NCI-H345 (cell line): ENCODE results near the gene ARSD.
"Not testable (repeated sequence)": the region's sequence is repeated elsewhere in the genome, so short reads cannot be mapped to it uniquely, and the experiment has no call there.

Experiments used
- DNase-seq: peaks from one replicate; lab custom pipeline; 2025; lab: John Stamatoyannopoulos, UW

ARSD gene

DNA sequence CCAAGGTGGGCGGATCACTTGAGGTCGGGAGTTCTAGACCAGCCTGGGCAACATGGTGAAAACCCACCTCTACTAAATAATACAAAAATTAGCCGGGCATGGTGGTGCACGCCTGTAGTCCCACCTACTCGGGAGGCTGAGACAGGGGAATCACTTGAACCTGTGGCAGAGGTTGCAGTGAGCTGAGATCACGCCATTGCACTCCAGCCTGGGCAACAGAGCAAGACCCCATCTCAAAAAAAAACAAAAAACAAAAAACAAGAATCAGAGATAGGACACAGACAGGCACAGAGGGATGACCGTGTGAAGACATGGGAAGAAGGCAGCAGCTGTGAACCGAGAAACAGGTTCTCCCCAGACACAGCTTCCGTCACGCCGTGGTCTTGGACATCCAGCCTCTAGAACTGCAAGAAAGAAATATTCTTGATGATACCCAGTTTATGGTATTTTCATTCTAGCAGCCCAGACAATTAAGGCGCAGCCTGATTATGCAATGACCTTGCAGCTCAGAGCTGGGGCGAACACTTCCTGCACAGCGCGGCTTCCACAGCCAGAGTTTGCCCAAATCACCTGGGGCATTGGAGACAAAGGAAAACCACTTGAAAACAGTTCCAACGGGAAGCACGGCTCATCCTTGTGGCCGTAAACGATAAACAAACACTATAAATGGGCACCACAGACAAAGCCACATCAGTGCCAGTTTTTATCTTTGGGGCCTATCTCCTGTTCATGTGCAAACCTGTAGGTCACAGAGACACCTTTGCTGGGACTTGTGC is 4.2 kb upstream of the ARSD start:
- peak; percentile 68 for DNase-seq

DNA sequence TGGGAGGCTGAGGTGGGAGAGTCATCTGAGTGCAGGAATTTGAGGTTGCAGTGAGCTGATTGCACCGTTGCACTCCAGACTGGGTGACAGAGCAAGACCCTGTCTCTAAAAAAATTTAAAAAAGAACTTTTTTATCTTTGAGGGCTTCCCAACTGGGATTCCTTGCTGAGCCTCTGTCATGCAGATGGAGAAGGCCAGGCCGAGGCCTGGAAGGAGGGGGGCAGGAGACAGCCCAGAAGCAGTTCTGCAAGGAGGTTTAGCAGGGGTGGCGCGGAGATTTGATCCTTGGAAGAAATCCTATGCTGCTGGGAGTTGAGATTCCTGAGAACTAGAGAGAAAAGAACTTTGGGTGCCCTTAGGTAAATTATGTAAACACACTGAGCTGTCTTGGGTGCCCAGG is 2.5 kb upstream of the ARSD start:
- DNase-seq, result no peak

DNA sequence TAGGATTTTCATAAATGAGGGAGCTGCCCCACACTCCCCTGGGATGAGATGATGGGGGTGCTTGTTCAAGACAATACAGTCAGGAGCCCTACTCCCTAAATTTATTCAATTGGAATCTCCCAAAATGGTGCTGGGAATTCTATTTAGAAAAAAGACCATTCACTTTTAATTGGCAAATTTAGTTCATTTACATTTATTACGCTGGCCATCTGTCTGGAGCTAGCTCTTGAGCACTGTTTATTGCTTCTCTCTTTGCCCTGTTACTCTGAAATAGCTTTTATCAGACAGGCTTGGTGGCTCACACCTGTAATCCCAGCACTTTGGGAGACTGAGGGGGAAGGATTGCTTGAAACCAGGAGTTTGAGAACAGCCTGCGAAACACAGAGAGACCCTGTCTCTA is 2.0 kb upstream of the ARSD start:
- DNase-seq, result no peak

DNA sequence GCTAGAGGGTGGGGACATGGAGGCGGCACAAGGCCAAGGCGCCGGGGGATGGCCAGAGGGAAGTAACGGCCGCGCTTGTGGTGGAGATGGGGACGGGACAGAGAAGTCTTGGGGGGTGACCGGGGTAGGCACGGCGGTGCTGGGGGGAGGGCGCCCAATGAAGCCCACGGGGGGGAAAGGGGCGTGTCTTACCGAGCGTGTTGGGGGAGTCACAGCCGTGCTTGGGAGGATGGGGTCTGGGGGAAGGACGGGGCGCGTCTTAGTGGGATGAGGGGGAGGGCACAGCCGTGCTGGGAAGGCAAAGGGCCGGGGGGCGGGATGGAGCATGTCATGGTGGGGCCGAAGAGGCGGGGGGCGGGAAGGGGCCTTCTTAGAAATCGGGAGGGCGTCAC is 952 bp downstream of the ARSD start:
- DNase-seq, result no peak

DNA sequence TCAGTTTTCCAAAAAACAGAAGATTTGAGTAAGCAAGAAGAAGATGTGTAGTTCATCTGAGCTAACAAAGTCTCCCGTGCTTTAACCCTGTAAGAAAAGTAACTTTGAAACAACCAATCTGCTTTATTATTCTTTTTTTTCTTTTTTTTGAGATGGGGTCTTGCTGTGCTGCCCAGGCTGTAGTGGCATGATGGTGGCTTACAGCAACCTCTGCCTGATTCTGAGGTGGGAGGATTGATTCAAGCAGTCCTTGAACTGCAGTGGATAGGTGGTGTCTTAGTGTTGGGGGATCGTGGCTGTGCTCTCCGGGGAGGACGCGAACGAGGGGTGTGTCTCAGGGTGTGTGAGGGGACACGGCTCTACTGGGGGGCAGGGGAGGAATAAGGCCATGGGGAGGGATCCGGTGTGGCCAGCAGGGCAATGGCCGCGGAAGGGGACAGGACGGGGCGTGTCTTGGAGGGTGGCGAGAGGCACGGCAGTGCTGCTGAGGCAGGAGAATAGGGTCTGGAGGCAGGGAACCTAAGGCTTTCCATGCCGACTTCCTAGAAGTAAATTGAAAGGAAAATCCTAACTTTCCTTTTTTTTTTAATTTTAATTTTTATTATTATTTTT is 2.4 kb downstream of the ARSD start:
- DNase-seq, result no peak

DNA sequence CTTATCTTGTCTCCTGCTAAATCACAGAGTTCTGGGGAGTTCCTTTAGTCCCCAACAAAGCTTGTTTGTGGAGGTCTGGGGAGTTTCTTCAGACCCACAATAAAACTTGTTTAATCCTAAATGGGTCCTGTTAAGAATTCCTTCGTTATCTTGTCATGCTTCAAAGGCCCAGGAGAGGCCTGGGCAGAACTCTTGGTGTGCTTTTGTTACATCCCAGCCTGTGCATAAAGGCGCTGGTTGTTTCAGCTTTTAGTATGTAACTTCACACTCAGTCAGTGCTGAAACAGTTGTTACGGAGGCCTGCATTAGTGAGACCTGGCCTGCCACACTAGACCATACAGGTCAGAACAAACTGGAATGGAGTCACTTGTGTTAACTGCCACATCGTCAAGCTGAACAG is 2.9 kb downstream of the ARSD start:
- not testable (repeated sequence) for DNase-seq

DNA sequence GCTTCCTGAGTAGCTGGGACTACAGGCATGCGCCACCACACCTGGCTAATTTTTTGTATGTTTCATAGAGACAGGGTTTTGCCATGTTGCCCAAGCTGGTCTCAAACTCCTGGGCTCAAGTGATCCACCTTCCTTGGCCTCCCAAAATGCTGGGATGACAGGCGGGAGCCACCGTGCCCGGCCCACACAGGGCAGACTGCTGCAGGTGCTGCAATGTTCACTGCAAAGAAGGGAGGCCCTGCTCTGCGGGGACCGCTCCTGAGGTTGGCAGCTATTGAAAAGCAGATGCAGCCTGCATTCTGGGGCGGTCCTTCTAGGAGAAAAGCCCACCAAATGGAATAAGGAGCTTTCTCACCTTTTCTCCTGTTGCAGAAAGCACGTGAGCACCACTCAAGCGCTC is 5.0 kb downstream of the ARSD start:
- no peak for DNase-seq

DNA sequence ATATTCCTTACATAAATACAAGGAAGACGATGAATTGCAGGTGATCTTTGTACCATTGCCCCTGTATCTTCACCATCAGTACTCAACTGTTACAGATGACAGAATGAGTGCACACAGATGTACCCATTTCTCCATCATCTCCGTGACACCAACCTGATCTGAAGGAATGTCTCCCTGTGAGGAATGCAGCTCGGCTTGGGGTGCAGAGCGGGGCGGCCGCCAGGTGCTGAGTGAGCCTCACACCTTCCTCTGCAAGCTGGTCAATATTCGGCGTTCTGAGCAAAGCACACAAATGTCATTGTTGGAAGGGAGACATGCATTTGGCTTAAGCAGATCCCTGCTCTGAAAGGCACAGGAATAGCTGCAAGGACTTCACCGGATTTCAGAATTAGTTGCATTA is 7.4 kb downstream of the ARSD start:
- DNase-seq, result no peak

DNA sequence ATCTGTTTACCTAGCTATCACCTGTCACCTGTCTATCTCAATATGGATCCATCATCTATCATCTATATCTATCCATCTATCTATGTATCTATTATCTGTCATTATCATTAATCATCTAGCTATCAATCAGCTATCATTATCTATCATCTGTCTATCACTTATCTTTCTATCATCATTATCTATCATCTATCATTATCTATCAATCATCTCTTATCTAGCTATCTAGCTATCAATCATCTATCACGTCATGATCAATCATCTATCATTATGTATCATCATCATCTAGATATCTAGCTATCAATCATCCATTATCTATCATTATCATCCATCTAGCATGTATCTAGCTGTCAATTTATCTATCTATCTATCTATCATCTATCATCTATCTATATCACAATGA is 7.9 kb downstream of the ARSD start:
- DNase-seq, result no peak

DNA sequence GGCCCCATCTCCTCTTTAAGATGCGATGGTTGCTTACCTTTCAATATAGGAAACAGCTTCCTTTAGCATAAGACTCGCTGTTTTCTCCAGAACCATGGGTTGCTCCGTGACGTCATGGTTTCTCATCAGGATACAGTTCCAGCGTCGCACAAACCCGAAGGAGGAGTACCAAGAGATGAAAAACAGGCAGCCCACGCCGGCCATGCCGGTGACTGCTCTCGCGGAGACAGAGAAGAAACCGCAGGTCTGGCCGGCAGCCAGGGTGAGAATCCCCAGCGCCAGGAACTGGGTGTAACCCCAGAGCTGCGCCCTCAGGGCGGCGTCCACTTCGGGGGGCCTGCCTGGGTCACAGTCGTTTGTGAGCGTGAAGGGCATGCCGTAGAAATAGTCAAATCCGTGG is 11.4 kb downstream of the ARSD start:
- no peak for DNase-seq

DNA sequence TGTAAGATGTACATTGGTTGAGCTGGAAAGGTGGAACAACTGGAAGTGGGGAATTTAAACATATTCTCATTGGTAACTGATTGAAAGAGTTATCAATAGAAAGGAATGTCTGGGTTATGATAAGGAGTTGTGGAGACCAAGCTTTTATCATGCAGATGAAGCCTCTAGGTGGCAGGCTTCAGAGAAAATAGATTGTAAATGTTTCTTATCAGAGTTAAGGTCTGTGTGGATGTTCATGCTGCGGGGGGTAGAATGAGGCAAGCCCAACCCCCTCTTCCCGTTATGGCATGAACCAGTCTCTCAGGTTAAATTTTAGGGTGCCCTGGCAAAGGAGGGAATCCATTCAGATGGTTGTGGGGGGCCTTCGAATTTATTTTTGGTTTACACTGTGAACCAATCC is 16.0 kb downstream of the ARSD start:
- no peak for DNase-seq

DNA sequence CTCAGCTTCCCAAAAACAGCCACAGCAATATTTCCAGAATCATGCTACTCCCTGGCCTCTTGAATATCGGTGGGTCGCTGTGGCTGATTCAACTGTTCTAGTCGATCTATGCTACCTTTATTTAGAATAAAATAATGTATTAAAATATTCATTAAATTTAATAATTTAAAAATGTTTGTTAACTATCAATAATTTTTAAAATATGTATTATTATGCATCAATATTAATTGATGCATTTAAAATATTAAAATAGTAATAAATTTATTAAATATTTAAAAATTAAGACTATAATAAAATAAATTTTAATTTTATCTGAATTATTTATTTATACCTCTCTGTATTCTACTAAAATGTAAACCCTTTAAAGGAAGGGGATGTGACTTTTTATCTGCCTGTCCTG is 19.0 kb downstream of the ARSD start:
- DNase-seq, result no peak

DNA sequence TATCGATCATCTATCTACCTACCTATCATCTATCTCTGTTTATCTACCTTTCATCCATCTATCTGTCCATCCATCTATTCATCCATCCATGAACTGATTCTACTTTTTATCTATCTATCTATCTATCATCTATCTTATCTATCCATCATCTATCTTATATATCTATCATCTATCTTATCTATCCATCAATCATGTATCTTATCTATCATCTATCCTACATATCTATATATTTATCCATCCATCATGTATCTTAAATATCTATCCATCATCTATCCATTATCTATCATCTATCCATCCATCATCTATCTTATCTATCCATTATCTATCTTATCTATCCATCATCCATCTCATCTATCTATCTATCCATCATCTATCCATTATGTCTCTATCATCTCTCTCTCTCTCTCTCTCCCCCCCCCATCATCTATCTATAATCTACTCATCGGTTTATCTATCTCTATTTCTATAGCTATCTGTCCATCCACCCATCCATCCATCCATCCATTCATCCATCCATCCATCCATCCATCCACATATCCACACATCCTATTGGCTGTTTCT is 20.9 kb downstream of the ARSD start:
- DNase-seq, result no peak

DNA sequence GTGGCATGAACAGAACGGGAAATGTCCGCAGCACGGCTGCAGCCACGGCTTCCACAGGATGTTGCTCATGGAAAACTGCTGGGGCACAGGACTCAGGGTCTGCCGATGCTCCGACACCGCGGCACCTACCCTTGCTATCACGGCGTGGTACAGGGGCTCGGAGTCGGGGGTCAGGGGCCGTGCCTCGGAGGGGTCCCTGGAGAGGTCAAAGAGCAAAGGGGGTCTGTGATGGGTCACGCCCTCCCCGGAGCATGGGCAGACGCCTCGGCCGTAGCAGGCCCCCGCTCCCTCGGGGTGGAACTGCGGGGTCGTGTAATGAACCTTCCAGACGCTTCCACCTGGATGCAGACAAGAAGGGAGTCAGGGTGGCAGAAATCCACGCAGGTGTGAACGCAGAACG is 21.8 kb downstream of the ARSD start:
- DNase-seq, result no peak

DNA sequence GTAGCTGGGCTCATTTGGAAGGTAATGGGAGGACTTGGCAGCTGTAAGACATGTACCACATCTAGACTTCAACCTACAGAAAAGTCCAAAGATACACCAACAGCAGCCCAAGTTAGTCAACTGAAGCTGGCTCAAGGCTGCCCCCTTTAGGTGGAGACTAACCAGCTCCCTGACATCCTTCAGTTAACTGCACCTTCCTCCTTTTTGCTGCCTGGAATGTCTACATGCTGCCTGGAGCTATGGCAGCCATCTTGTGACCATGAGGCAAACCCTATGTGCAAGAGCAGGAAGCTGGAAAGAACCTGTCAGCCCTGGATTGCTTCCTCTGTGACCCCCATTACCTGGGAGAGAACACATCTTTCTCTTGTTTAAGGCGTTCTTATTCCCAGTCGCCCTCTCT is 25.8 kb downstream of the ARSD start:
- DNase-seq, result no peak

DNA sequence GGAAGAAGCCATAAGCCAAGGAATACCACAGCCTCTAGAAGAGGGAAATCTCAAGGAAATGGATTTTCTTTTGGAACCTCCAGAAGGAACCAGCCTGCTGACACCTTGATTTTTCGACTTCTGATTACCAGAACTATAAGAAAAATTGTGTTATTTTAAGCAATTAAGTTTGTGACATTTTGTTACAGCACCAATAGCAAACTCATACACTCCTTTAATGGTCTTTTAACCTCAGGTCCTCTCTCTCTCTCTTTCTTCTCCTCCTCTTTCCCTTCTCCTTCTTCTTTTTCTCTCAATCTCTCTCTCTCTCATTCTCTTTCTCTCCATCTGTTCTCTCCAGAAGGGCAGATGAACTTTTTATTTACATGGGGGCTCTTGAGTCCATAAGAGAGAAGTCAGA is 26.3 kb downstream of the ARSD start:
- no peak for DNase-seq

DNA sequence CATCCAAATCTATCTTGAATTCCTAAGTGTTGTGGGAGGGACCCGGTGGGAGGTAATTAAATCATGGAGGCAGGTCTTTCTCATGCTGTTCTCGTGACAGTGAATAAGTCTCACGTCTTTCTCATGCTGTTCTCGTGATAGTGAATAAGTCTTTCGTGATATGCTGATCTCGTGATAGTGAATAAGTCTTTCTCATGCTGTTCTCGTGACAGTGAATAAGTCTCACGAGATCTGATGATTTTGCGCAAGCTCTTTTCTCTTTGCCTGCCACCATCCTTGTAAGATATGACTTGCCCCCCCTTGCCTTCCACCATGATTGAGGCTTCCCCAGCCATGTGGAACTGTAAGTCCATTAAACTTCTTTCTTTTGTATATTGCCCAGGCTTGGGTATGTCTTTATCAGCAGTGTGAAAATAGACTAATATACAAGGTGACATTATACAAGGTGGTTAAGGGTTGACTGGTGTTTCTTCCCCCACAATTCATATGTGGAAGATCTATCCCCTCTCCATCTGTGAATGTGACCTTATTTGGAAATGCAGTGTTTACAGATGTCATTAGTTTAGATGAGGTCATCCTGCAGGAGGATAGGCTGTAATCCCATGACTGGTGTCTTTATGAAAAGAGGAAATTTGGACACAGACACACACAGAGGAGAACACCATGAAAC is 27.6 kb downstream of the ARSD start:
- no peak for DNase-seq

DNA sequence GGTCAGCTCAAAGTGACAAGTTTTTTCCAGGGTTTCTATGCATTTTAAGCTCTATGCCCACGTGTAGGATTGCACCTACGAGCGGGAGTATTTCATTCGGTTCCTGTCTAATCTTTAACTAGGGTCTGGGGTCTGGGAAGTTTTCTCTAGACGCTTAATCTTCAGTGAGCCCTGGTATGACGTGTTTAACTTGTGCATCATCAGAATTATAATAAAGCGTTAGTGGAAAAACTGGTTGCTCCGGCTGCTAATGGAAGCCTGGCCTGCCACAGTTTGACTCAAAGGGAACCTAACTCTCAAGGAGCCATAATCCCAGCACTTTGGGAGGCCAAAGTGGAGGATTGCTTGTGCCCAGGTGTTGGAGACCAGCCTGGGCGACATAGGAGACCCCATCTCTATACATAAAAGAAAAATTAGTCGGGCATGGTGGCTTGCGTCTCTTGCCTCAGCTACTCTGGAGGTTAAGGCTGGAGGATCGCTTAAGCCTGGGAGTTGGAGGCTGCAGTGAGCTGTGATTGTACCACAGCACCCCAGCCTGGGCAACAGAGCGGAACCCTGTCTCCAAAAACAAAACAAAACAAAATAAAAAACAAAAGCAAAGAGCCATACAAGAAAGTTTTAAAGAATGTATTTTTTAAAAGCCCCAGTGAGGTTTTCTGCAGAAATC is 30.2 kb downstream of the ARSD start:
- no peak for DNase-seq

DNA sequence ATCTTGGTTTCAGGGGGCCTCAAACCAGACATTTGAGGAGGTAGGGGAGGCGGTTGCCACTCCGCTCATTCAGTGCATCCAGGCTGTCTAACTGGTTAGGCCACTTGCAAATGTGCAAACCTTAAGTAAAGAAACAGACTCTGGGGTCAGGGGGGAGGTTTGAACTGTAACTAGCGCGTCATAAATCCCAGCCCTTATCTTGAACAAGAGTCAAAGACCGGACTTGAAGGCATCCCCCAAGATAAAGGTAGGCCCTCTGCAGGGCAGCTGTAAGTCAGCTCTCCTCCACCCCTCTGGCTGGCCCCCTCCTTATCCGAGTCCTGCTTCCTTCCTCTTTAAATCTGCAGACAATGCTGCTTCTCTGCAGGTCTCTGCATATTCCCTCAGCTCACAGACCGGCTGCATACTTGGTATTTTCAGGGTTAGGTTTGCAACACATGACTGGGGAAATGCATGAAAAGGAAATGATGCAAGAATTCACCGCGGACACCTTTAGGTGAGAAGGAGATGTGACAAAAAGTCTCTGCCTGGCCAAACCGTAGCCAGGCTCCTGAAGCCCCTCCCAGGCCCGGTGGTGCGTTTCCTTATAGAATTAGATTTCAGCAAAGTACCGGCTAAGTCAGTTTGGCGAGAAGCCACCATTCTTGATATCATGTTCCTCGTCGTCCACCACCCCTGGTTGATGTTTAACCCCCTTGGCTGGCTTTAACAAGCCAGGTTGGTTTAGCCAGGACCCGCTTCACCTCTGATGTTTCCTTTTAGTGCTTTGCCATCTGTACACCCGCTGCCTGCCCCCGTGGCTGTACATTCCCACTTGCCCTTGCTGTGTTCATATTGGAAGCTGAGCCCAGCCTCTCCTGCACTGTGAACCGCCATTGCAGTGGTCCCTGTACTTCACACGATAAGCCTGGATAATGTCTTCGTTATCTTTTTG is 31.2 kb downstream of the ARSD start:
- DNase-seq, result not testable (repeated sequence)

DNA sequence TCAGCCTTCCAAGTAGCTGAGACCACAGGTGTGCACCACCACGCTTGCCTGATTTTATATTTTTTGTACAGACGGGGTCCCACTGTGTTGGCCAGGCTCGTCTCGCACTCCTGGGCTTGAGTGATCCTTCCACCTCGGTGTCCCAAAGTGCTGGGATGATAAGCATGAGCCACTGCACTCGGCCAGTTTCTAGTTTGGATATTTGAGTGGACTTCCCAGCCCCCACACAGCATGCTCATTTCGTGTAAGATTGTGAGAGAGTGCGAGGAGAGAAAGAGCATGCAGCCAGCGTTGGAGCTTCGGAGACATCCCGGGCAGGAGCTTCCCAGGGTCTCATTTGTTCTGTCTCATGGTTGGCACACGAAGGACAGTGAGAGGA is 31.8 kb downstream of the ARSD start:
- no peak for DNase-seq

DNA sequence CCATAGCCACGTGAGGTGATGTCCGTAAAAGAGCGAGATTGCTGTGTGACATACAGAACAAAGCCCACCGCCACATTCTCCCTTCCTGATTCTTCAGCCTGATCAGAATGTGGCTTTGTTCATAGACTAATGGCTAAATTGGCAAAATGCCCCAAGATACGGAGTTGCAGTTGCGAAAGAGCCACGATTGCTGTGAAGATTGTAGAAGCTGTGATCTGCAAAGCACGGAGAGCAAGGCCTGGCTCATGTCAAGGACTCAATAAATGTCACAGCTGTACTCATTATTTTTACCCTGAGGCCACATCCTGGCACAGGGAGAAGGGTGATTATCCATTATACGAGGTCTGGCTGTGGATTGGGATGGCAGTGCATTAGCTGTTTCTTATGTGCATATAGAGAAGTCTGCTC is 34.2 kb downstream of the ARSD start:
- DNase-seq, result no peak

DNA sequence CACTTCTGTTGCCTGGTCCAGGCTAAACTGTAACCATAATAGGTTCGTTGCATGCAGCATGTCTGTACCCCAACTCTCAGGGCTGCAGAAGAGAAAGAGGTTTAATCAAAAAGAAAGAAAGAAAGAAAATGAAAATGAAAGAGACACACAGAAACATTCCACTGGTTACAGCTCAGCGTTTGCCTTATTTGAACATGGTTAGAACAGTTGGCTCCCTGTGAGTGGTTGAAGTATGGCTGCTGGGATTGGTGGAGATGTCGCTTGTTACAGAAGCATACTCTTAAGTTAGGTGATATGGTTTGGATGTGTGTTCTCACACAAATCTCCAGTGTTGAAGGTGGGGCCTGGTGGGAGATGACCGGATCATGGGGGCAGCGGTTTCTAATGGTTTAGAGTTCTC is 36.3 kb downstream of the ARSD start:
- no peak for DNase-seq
